Subcutaneous abdominal adipose tissue (tissue), 5 donors: ENCODE results near the gene SDSL.

Source experiments
- H3K27ac ChIP-seq: one replicate; pipeline ENCODE4 v1.7.0; 2013; ENCODE audit warnings: low read depth, mild to moderate bottlenecking, inconsistent platforms, low read length, moderate library complexity
- H3K27me3 ChIP-seq, 5 donors: one replicate each; pipeline ENCODE4 v1.7.0; 2013; ENCODE audit warnings: low read length in 5 of 5, inconsistent platforms in 1 of 5; ENCODE audit not compliant: control insufficient read depth in 5 of 5, insufficient read depth in 4 of 5
- H3K36me3 ChIP-seq, 5 donors: one replicate each; pipeline ENCODE4 v1.7.0; 2013; ENCODE audit warnings: low read length in 5 of 5; ENCODE audit not compliant: control insufficient read depth in 5 of 5, insufficient read depth in 5 of 5
- H3K4me1 ChIP-seq, 5 donors: one replicate each; pipeline ENCODE4 v1.7.0; 2013; ENCODE audit warnings: low read length in 5 of 5, mild to moderate bottlenecking in 3 of 5, moderate library complexity in 1 of 5; ENCODE audit not compliant: control insufficient read depth in 5 of 5, insufficient read depth in 5 of 5
- H3K4me3 ChIP-seq, 5 donors: one replicate each; pipeline ENCODE4 v1.7.0; 2013; ENCODE audit warnings: low read length in 5 of 5, low read depth in 1 of 5
- H3K9ac ChIP-seq, 5 donors: one replicate each; pipeline ENCODE4 v1.7.0; 2013; ENCODE audit warnings: low read length in 5 of 5, mild to moderate bottlenecking in 4 of 5, moderate library complexity in 3 of 5
- H3K9me3 ChIP-seq, 5 donors: one replicate each; pipeline ENCODE4 v1.7.0; 2013; ENCODE audit warnings: low read length in 5 of 5; ENCODE audit not compliant: control insufficient read depth in 5 of 5
- donor health status: healthy.
- donor health status: healthy.
- donor health status: healthy.
- donor health status: healthy.
- donor health status: healthy.

SDSL gene

DNA sequence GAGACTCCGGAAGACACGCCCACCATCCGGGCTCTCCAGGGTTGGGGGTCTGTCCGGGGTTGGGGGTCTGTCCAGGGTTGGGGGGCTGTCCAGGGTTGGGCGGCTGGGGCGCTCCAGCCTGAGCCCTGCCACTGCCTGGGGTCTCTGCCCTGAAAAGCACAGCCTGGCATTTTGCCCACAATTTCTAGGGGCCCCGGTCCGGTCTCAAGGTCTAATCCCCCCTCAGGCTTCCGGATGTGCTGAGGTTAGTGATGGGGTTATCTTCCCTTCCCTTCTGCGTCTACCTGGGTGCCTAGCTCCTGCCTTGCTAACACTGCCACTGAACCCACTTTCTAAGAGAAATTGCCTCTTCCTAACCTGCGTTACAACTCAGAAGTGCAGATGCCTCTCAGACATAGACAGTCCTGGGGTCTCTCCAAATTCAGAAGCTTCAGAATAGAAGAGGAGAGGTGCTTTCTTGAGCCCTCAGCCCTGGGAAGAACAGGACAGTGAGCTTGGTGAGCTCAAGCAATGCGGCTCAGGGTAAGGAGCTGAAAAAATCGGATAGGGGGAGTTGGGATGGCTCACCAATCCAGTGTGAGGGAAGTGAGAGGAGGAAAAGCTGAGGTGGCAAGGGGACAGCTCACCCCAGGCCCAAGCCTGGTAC is 43.8 kb downstream of the SDSL start:
- no peaks in the 10 kb centered on the region for H3K36me3 ChIP-seq
- no peak overlapping the region for H3K27ac ChIP-seq
- H3K9ac ChIP-seq = no peak overlapping the region
- H3K4me3 ChIP-seq = no peak overlapping the region
- no peaks in the 10 kb centered on the region for H3K9me3 ChIP-seq
- H3K4me1 ChIP-seq = peaks cover 2 to 50% (median 48%) of the 10 kb centered on the region in 5 donors
- H3K27me3 ChIP-seq = peaks cover 67 to 91% (median 81%) of the 10 kb centered on the region in 5 donors

- no peaks in the 10 kb centered on the region for H3K36me3 ChIP-seq
- no peak overlapping the region for H3K9ac ChIP-seq
- peaks cover 71 to 93% (median 83%) of the 10 kb centered on the region in 5 donors for H3K27me3 ChIP-seq
- H3K9me3 ChIP-seq = no peaks in the 10 kb centered on the region
- peaks cover 2 to 50% (median 48%) of the 10 kb centered on the region in 5 donors for H3K4me1 ChIP-seq
- peak overlapping the region in 3 of 5 donors; percentile 29 to 59 (median 58) for H3K4me3 ChIP-seq
- no peak overlapping the region for H3K27ac ChIP-seq
These were observed 44.4 kb downstream of the SDSL start for GRCh38 chr12:113466454-113467141.

- peaks cover 2 to 50% (median 48%) of the 10 kb centered on the region in 5 donors for H3K4me1 ChIP-seq
- H3K27ac ChIP-seq = no peak overlapping the region
- H3K36me3 ChIP-seq = no peaks in the 10 kb centered on the region
- H3K4me3 ChIP-seq = peak overlapping the region in 4 of 5 donors; percentile 47 to 59 (median 56)
- H3K9ac ChIP-seq = no peak overlapping the region
- peaks cover 75 to 96% (median 88%) of the 10 kb centered on the region in 5 donors for H3K27me3 ChIP-seq
- H3K9me3 ChIP-seq = no peaks in the 10 kb centered on the region
These were observed 44.9 kb downstream of the SDSL start for GRCh38 chr12:113467142-113467501.

GRCh38 chr12:113467502-113468364 is 45.6 kb downstream of the SDSL start:
- Histone ChIP-seq H3K27me3 (peaks cover 80 to 98% (median 92%) of the 10 kb centered on the region in 5 donors), H3K9ac (no peak overlapping the region), H3K4me3 (peak overlapping the region in 4 of 5 donors; percentile 47 to 59 (median 56))

DNA sequence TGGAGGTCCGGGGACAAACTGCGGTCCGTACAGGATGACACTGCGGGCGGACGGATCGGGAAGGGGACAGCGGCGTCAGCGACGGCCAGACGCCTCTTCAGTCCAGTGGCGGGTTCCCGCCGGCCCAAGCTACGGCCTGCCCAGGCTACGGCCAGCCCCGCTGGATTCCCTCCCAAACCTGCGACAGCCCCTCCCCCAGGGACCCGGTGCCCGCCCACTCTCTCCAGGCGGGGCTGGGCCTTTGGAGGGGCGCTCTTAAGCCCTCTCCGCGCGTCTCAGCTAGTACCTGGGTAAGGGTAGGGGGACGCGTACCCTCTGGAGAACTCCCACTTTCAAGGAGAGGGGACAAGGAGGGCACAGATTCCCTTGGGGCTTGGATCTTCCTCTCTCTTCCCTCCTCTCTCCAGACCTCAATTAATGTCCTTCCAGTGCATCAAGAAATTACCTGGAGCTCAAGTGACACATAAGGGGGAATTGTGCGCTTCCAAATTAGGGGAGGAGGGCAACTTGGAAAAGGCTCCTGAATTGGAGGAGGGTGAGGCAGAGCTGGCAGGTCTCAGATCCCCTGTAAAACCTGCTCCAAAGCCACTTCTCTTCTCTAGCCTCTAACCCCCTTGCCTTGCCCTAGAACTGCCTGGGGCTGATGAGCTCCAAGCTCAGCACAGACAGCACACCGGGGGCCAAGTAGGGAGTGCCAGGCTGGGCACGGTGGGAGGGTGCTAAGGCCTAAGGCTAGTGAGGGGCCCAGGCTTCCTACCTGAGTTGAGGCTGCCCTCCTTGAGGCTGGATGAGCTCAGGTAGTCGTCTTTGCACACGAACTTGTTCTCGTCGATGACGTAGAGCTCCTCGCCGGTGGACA is 46.4 kb downstream of the SDSL start:
- no peaks in the 10 kb centered on the region for H3K36me3 ChIP-seq
- H3K27ac ChIP-seq = no peak overlapping the region
- H3K9ac ChIP-seq = no peak overlapping the region
- no peaks in the 10 kb centered on the region for H3K9me3 ChIP-seq
- H3K4me1 ChIP-seq = peaks cover 2 to 36% (median 35%) of the 10 kb centered on the region in 5 donors
- no peak overlapping the region for H3K4me3 ChIP-seq
- H3K27me3 ChIP-seq = peaks cover 85 to 97% (median 93%) of the 10 kb centered on the region in 5 donors

More at GRCh38 chr12:113467502-113468364, 45.6 kb downstream of the SDSL start:
- Histone ChIP-seq H3K27ac (no peak overlapping the region), H3K9me3 (no peaks in the 10 kb centered on the region), H3K4me1 (peaks cover 2 to 45% (median 44%) of the 10 kb centered on the region in 5 donors), H3K36me3 (no peaks in the 10 kb centered on the region)

DNA sequence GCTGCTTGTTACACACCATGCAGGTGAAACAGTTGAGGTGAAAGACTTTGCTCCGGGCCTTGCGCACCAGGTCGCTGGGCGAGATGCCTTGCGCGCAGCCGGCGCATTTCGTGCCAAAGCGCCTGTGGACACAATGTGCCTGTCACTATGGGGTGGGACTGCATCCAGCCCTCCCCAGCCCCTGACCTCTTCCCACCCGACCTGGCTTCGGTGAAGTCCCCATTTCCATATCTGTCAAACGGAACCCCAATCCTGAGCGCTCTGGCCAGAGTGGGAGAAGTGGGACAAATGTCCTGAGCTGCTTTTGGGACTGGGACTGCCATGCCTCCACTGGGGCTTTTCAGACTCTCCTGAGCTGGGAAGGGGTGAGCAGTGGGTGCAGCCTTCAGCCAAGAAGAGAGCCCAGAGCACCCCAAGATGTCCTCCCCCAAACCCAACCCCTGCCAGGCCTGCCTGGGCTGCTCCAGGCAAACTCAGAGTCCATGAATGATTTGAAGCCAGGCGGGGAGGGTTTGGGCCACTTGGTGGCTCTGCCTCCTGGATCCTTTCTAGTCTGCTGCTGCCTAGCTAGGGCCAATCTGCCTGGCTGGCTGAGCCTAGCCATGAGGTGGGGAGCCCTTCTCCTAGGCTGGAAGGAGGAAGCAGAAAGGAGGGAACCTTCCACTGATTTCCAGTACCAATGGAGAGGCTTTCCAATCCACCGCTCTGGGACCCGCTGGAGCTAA is 47.2 kb downstream of the SDSL start:
- H3K36me3 ChIP-seq = no peaks in the 10 kb centered on the region
- H3K27ac ChIP-seq = no peak overlapping the region
- peaks cover 88 to 97% (median 91%) of the 10 kb centered on the region in 5 donors for H3K27me3 ChIP-seq
- no peaks in the 10 kb centered on the region for H3K9me3 ChIP-seq
- H3K4me3 ChIP-seq = no peak overlapping the region
- peaks cover 0 to 32% (median 27%) of the 10 kb centered on the region in 5 donors for H3K4me1 ChIP-seq
- no peak overlapping the region for H3K9ac ChIP-seq

DNA sequence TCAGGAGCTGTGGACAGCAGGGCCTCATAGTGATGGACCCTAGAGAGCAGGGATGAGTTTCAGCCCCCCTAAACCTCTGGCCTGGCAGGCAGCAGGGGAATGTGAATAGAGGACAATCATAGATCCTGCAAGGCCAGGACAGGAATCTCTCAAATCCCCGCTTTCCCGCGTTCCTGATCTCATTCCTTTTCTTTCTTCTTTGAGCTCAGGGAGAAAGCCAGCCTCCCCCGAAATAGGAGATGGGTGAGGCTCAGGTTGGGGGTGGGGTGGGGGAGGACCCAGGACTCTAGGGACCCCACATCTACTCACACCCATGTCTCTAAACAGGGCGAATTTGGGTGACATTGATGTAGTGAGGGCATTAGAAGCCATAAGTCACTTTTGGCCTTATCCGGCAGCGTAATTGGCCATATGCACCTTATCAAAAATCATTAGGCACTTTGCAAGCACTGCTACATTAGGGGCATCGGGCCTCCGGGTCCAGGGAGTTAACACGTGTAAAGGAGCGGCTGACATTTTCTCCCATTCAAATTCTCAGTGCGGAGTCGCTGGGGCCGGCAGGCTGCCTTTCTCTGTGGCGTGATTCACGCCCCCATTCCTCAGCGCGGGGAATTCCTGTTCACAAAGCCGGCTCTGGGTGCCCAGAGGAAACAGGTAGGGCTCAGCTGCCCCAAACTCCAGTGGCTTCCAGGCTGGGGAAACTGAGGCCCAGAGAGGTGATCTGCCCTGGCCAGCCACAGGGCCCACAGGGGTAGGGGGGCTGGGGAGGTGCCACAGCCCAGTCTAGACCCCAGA is 48.0 kb downstream of the SDSL start:
- H3K9ac ChIP-seq = no peak overlapping the region
- no peaks in the 10 kb centered on the region for H3K9me3 ChIP-seq
- peaks cover 0 to 25% (median 20%) of the 10 kb centered on the region in 5 donors for H3K4me1 ChIP-seq
- H3K27ac ChIP-seq = no peak overlapping the region
- no peaks in the 10 kb centered on the region for H3K36me3 ChIP-seq
- H3K4me3 ChIP-seq = no peak overlapping the region
- H3K27me3 ChIP-seq = peaks cover 91 to 97% (median 91%) of the 10 kb centered on the region in 5 donors

DNA sequence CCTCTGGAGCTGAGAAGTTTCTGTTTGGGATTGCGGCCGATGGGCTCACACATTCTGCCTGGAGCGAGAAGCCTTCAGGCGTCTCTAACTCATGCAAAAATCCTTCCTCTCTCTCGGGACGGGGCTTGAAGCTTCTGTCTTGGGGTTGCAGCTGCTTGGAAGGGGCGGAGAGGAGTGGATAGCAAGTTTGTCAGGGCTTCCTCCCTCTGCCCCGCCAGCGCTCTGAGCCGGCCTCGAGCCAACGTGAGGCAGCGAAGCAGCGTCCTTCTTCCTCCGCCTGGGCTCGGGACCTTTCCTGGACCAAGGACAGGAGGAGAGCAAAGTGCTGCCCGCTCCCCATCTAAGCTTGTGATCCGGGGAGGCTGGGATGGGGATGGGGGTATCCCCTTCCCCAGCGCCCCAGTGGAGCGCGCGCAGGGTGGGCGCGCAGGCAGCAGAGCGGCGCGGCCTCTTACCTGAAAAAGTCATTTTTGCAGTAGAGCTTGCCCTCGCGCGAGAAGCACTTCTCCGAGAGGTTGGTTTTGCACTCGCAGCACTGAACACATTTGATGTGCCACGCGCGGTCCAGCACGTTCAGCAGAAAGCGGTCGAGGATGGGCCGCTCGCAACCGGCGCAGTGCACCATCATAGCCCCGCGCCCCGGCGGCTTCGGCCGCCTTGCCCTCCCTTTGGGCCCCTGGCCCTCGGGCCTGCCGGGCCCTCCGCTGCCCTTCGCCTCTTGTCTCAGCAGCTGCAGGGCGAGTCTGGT is 48.9 kb downstream of the SDSL start:
- peaks cover 0 to 20% (median 16%) of the 10 kb centered on the region in 5 donors for H3K4me1 ChIP-seq
- no peak overlapping the region for H3K9ac ChIP-seq
- no peaks in the 10 kb centered on the region for H3K36me3 ChIP-seq
- H3K9me3 ChIP-seq = no peaks in the 10 kb centered on the region
- H3K27ac ChIP-seq = no peak overlapping the region
- peaks cover 89 to 97% (median 92%) of the 10 kb centered on the region in 5 donors for H3K27me3 ChIP-seq
- H3K4me3 ChIP-seq = no peak overlapping the region
